DMS53 treated with DMSO at 0.1 percent for 48 hours (cell line): ENCODE results near the gene TSPAN5.
A peak's percentile ranks its signal among the peaks of the same experiment; 100 is the strongest.

Experiments used
- DNase-seq: peaks from one replicate; lab custom pipeline; 2025; ENCODE audit not compliant: unreplicated experiment; lab: John Stamatoyannopoulos, UW

The TSPAN5 gene

GRCh38 chr4:98601708-98602107 is 56.7 kb downstream of the TSPAN5 start:
- DNase-seq: no peak

- no peak for DNase-seq
These were observed 58.7 kb downstream of the TSPAN5 start for GRCh38 chr4:98599617-98600205.

- DNase-seq: no peak
These were observed 71.5 kb downstream of the TSPAN5 start for GRCh38 chr4:98586962-98587354.

- DNase-seq: no peak
These were observed 72.0 kb downstream of the TSPAN5 start for GRCh38 chr4:98586291-98586961.

GRCh38 chr4:98585596-98585995 is 72.8 kb downstream of the TSPAN5 start:
- DNase-seq: no peak

- peak; percentile 40 for DNase-seq
These were observed 74.1 kb downstream of the TSPAN5 start for GRCh38 chr4:98584265-98584664.

- no peak for DNase-seq
These were observed 75.1 kb downstream of the TSPAN5 start for GRCh38 chr4:98583265-98583664.

- no peak for DNase-seq
These were observed 77.3 kb downstream of the TSPAN5 start for GRCh38 chr4:98581126-98581525.

GRCh38 chr4:98577956-98578355 is 80.5 kb downstream of the TSPAN5 start:
- no peak for DNase-seq

- no peak for DNase-seq
These were observed 83.6 kb downstream of the TSPAN5 start for GRCh38 chr4:98574816-98575215.

GRCh38 chr4:98573791-98574190 is 84.6 kb downstream of the TSPAN5 start:
- peak; percentile 1 for DNase-seq

GRCh38 chr4:98572697-98573096 is 85.7 kb downstream of the TSPAN5 start:
- DNase-seq: peak; percentile 24

GRCh38 chr4:98571161-98571786 is 87.1 kb downstream of the TSPAN5 start:
- DNase-seq: no peak

GRCh38 chr4:98570151-98570797 is 88.1 kb downstream of the TSPAN5 start:
- no peak for DNase-seq

GRCh38 chr4:98568941-98569663 is 89.3 kb downstream of the TSPAN5 start:
- no peak for DNase-seq

GRCh38 chr4:98567611-98568010 is 90.8 kb downstream of the TSPAN5 start:
- no peak for DNase-seq

- DNase-seq: no peak
These were observed 91.9 kb downstream of the TSPAN5 start for GRCh38 chr4:98566361-98567008.

GRCh38 chr4:98565681-98566301 is 92.6 kb downstream of the TSPAN5 start:
- no peak for DNase-seq

GRCh38 chr4:98564852-98565251 is 93.6 kb downstream of the TSPAN5 start:
- DNase-seq: no peak

GRCh38 chr4:98560321-98560720 is 98.1 kb downstream of the TSPAN5 start:
- DNase-seq: no peak
